GM15510 (cell line): ENCODE measurements around the gene CFAP299.

Source experiments
- POLR2A ChIP-seq: IDR thresholded peaks from 3 replicates; pipeline ENCODE4 v1.6.1; 2011; ENCODE audit warnings: borderline replicate concordance; ENCODE audit not compliant: insufficient read length; ENCODE audit errors: extremely low read depth

The CFAP299 gene

DNA sequence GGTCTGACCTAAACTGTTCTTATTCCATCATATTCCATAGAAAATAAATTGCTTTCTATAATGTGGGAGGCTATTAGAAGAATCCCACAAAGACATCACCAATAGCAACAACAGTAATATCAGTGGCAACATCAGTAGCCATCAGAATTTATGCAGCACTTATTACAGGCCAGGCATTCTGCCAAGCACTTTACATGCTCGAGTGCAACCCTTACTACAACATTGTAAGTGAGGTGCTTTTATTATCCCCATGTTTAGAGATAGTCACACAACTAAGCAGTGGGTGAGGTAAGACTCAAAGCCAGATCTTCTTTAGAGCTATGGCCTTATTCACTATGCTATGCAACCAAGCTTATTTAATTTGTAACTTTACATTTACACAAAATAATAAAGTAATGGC is 377.9 kb downstream of the CFAP299 start:
- no peak for TF ChIP-seq POLR2A

DNA sequence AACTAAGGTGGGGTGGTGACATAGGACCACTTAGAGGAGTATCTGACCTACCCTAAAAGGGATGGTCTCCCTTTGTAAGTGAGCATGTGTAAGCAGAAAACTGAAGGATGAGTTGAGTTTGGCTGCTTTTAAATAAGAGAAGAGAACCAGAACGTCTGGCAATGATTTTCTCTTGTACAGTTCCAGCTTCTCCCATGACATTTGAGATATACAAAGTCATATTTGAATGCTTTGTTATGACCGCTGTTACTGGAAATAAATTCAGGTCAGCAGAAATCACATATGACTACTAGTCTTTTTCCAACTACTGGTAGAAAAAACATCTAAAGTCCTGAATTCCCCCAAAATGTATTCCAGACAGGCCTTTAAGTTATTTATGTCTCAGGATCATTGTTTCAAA is 381.7 kb downstream of the CFAP299 start:
- no peak for TF ChIP-seq POLR2A

DNA sequence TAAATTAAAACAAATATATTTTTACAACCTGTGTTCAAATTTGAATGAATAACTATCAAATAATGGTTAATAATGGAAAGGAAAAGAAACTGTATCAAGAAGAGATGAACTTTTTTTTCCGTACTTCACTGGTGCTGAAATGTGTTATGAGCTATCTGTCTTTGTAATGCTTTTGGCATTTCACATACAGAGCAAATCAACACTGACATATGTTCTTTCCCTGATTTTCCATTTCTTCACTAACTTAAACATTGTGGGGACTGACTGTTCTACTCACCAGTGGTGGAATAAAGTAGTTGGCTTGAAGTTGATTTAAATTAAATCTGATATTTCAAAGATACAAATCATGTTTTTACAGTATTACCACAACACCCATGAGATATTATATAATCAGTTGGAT is 390.9 kb downstream of the CFAP299 start:
- no peak for TF ChIP-seq POLR2A

DNA sequence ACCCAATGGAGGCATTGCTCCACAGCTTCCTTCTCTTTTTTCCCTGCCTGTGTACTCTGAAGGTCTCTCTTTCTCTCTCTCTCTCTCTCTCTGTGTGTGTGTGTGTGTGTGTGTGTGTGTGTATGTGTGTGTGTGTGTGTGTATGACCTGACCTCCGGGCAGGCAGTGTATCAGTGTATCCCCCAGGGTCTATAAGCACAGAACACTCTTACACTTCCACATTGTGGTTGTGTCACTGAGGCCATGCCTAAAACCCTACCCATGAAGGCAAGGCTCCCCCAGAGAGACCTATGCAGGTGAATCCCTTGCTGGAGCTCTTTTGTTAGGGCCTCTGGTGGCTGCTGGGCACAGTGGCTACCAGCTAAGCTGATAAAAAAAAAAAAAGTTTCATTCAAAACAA is 394.6 kb downstream of the CFAP299 start:
- no peak for TF ChIP-seq POLR2A

DNA sequence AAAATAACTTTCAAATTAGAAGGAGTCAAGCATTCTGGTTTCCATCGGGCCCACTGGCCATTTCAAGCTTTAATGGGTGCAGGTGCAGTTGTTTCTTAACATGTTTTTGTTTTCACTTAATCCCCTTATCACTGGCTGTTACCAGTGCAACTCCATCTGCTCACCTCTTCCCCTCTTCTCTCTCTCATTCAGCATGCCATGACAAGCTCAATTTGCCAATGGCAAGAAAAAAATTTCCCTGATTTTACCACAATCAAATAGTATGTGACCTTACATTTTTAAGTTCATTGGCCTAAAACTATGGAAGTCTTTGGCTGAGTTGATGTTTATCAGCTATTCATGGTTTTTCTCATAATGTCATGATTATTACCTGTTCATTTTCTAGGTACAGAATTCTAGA is 395.9 kb downstream of the CFAP299 start:
- no peak for TF ChIP-seq POLR2A

DNA sequence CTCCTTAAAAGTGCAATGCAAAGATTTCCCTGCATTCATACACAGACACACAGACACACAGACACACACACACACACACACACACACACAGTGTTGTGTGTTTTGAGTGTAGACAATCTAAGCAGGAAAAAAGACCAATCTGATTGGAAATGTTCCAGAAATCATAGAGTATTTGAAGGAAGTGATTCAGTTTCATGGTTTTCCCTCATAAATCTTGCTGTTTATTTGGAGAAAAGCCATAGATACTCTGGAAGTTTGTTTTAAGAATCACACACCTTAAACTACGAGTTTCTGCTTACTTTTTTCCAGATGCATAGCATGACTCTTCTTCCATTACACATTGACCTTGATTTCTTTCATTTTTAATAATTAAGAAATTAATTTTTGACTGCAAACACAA is 396.5 kb downstream of the CFAP299 start:
- no peak for TF ChIP-seq POLR2A

DNA sequence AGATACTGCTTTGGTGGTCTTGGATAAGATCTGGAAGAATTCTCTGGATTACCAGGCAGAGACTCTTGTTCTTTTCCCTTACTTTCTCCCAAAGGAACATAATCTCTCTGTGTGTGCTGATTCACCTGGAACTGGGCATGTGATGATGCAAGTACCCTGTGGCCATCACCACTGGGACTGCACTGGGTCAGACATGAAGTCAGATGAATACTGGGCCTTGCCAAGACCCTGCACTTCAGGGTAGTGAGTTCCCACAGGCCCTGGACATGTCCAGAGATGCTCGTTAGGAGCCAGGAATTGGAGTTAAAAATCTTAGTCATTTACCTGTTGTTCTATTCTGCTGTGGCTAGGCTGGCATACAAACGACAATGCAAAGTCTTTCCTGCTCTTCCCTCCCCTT is 404.8 kb downstream of the CFAP299 start:
- no peak for TF ChIP-seq POLR2A

DNA sequence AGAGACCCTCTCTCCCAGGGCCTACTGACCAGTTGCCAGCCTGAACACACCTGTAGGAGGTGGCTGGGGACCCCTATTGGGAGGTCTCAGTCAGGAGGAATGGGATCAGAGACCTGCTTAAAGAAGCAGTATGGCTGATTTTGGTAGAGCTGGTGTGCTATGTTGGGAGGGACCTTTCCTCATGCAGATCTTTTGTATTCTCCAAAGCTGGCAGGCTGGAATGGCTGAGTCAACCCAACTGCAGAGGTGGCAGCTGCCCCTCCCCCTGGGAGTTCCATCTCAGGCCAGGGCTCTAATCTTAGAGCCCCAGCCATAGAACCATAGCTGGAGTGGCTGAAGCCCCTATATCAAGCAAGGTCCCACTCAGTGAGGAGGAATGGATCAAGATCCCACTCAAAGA is 415.7 kb downstream of the CFAP299 start:
- TF ChIP-seq POLR2A: no peak

DNA sequence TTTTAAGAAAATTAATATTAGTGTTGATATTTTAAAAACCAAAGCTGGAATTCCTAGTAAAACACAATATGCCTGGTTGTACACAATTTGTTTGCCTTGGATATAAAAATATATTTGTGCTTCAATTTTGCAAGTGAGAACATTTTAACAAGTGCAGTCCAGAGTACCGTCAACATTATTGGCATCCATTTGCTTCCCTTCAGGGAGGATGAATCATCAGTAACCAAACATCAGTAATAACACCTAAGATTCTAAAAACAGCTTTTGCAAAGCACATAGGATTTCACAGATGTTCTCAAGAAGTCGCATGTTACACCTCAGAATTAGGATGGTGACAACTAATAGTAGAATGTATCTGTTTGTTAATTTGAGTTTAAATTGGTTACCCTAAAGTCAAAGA is 432.4 kb downstream of the CFAP299 start:
- TF ChIP-seq POLR2A: no peak

DNA sequence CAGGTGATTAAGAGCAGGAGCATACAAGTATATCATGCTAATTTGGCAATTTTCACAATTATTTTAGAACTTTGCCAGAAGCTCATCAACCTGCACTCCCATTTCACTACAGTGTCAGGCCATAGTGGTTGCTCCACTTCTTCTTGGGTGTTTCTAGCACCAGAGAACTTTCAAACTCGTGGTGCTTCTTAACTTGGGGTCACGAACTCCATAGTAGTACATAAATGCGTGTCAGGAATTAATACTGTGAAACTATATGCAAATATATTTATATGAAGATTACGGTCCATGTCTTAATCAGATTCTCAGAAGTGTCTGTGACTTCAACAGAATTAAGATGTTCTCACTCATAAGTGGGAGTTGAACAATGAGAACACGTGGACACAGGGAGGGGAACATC is 440.6 kb downstream of the CFAP299 start:
- TF ChIP-seq POLR2A: no peak

DNA sequence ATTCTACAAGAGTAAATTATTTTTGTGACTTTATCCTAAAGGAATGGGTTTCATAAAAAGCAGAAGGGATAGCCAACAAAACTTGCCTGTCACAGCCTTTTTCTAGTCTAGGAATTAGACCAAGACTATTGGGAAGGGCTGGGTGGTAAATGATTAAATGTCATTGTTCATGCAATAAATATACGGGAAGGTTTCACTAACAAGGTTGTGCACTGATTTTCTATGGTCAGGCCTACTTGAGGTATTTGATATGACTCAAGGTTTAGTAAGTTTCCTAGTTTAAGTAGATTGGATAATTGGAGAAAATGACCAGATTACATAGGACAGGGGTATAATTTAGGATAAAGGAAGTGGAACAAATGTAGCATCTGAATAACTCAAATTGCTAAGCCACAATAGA is 445.9 kb downstream of the CFAP299 start:
- no peak for TF ChIP-seq POLR2A

DNA sequence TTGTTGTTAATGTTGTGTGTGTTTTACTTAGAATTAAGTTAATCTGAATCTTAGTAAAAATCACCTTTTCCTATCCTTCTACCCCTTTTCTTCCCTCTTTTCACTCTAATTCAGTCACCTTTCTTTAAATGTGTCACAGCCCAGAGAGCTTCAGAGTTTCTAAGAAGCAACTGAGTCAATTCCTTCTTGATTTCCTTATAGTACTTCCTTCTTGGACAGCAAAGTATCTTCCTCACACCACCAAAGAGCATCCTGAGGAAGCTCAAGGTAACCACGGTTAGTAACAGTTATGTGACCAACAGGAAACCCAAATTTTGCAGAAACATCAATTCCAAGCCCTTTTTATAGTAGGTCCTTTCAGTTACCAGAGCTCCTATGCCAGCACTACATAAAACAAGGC is 451.8 kb downstream of the CFAP299 start:
- no peak for TF ChIP-seq POLR2A

DNA sequence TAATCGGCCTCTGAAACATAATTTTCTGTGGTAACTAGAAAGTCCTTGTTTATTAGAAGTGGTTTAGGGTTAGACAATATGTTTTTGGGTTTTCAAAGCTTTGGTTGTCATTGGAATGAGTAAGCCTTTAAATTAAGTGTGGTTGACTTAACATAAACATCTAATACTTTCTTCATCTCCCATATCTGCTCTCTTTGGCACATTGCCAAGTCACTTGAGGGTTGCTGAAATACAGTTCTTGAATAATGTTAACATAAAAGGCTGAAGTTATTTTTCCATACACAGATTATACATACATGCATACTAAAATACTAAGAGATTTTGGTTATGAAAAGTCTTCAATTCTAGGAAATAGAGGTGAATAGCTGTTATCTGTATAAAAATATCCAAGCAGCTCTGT is 453.3 kb downstream of the CFAP299 start:
- no peak for TF ChIP-seq POLR2A

DNA sequence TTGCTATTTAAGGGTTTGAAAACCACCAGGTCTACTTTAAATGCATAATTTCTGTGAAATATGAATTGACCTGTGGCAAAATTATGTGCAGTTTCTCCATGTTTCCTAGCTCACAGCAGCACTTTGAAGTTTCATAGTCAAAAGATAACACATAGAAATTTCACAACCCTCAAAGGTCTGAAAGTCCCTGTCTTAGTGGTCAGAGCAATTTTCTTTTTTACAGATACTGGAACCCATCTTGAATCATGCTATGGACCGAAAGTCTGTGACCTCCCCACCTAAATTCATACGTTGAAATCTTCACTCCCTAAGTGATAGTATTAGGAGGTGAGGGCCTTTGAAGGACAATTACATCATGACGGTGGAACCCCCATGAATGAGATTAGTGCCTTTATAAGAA is 454.6 kb downstream of the CFAP299 start:
- TF ChIP-seq POLR2A: no peak

DNA sequence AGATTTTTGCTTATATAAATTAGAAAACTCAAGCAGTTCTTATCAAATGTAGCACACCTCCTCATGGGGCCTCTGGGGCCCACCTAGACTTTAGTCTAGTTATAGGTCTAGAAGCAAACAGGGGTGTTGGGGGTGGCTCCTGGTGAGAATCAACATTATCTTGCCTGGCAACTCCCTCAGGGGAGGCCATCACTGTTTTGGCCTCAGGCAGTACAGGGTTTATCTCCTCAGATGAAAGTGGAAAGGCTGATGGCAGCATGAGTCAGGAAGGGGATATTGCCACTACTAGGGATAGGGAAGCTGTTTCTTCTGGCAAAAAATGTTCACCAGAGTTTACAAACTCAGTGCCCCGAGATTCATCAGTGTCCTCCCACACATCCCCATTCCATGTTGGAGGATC is 462.6 kb downstream of the CFAP299 start:
- no peak for TF ChIP-seq POLR2A

DNA sequence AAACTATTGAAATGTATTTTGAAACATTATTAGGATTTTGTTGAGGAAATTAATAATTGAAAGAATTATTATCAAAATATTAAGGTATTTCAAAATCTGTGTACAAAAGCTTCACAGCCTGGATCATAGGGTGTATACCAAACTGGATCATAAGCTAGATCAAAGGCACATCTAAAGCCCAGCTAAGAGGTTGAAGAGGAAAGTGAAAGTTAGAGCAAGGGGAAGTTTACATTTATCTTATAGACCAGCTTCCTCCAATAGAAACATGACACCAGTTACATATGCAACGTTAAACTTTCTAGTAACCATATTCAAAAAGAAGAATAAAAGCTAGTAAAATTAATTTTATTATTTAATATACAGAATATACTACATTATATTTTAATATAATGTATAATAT is 467.8 kb downstream of the CFAP299 start:
- TF ChIP-seq POLR2A: no peak

DNA sequence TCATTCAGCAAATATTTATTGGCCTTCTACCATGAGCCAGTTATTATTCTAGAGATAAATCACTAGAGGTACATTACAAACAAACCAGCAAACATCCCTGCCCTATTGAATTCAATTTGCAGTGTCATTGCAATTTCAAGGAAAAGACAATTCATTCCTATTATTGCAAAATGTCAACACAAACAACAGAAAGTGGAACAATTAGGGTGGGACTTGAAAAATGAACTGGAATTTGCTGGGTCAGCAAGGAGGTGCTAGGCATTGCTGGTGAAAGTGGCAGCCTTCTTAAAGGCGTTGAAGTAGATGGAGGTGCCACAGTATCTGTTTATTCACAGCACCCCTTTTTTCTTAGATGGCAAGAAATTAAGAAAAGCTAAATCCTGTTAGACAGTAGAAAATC is 470.9 kb downstream of the CFAP299 start:
- TF ChIP-seq POLR2A: no peak
